ENCODE data around the gene KCNAB1. TPM values are rescaled to one million over a fixed set of nuclear protein-coding genes. Genes with fewer than 3 reads are reported as not detected.

Gene KCNAB1
- total RNA-seq, 2 experiments from 2014 or later: not detected

- H4K20me1 ChIP-seq (ENCODE audit: insufficient read depth, low read length): no peaks in the 10 kb centered on the region
- H3K4me3 ChIP-seq (ENCODE audit: low read depth, low read length, poor library complexity, severe bottlenecking): no peak overlapping the region
- no peak for DNase-seq (ENCODE audit: low spot score)
- ChIA-PET POLR2A (interaction anchor here (1.3 kb wide), 1 partner anchor 12 kb away, joined by 4 read pairs; no protein-coding TSS in a partner anchor), CTCF (ENCODE audit: unreplicated experiment) (no interaction called here)
- BruUV-seq (replicated peaks): no TSS peak
- no peaks in the 10 kb centered on the region for H3K9me3 ChIP-seq (ENCODE audit: low read length)
- H3K4me1 ChIP-seq (ENCODE audit: insufficient read depth, low read length, poor library complexity, severe bottlenecking): no peaks in the 10 kb centered on the region
- TF ChIP-seq CTCF (conservative IDR thresholded peaks at IDR 0.05; ENCODE audit: low read length): no peak
- TF ChIP-seq EZH2phosphoT487 (IDR thresholded peaks at IDR 0.05; ENCODE audit: borderline replicate concordance, low read depth, low read length): no peak
- H3K4me2 ChIP-seq (ENCODE audit: low read length): no peak overlapping the region
- no peaks in the 10 kb centered on the region for H3K79me2 ChIP-seq (ENCODE audit: insufficient read depth, low read depth, low read length)
- no peak overlapping the region for H2AFZ ChIP-seq (ENCODE audit: low read length)
- H3K9me2 ChIP-seq (ENCODE audit: insufficient read depth, low read length): no peaks in the 10 kb centered on the region
- no peaks in the 10 kb centered on the region for H3K36me3 ChIP-seq (ENCODE audit: insufficient read depth, low read length)
- intact Hi-C loops (cut with micrococcal nuclease; ENCODE audit: unreplicated experiment): no loop called here
- H3K27ac ChIP-seq (ENCODE audit: low read depth, low read length, poor library complexity, severe bottlenecking): no peak overlapping the region
Measured at GRCh38 chr3:156416846-156417558, 296.6 kb downstream of the KCNAB1 start.

GRCh38 chr3:156417559-156418132 is 297.3 kb downstream of the KCNAB1 start:
- H3K4me3 ChIP-seq (ENCODE audit: low read depth, low read length, poor library complexity, severe bottlenecking): no peak overlapping the region
- POLR2A ChIA-PET: interaction anchor here (1.3 kb wide), 1 partner anchor 13 kb away, joined by 4 read pairs; no protein-coding TSS in a partner anchor
- TF ChIP-seq EZH2phosphoT487 (IDR thresholded peaks at IDR 0.05; ENCODE audit: borderline replicate concordance, low read depth, low read length) (no peak), CTCF (conservative IDR thresholded peaks at IDR 0.05; ENCODE audit: low read length) (no peak)
- no peaks in the 10 kb centered on the region for H4K20me1 ChIP-seq (ENCODE audit: insufficient read depth, low read length)
- H3K36me3 ChIP-seq (ENCODE audit: insufficient read depth, low read length): no peaks in the 10 kb centered on the region
- no peaks in the 10 kb centered on the region for H3K79me2 ChIP-seq (ENCODE audit: insufficient read depth, low read depth, low read length)
- intact Hi-C loops (cut with micrococcal nuclease; ENCODE audit: unreplicated experiment): no loop called here
- no peak overlapping the region for H3K4me2 ChIP-seq (ENCODE audit: low read length)
- no peak overlapping the region for H3K27ac ChIP-seq (ENCODE audit: low read depth, low read length, poor library complexity, severe bottlenecking)
- H2AFZ ChIP-seq (ENCODE audit: low read length): no peak overlapping the region
- no peaks in the 10 kb centered on the region for H3K9me3 ChIP-seq (ENCODE audit: low read length)
- BruUV-seq (replicated peaks): no TSS peak
- DNase-seq (ENCODE audit: low spot score): no peak
- H3K9me2 ChIP-seq (ENCODE audit: insufficient read depth, low read length): no peaks in the 10 kb centered on the region
- H3K4me1 ChIP-seq (ENCODE audit: insufficient read depth, low read length, poor library complexity, severe bottlenecking): no peaks in the 10 kb centered on the region
- CTCF ChIA-PET (ENCODE audit: unreplicated experiment): no interaction called here

GRCh38 chr3:156418428-156418827 is 298.1 kb downstream of the KCNAB1 start:
- Histone ChIP-seq H3K79me2 (ENCODE audit: insufficient read depth, low read depth, low read length) (no peaks in the 10 kb centered on the region), H2AFZ (ENCODE audit: low read length) (no peak overlapping the region), H3K4me2 (ENCODE audit: low read length) (no peak overlapping the region), H3K4me3 (ENCODE audit: low read depth, low read length, poor library complexity, severe bottlenecking) (no peak overlapping the region), H3K9me3 (ENCODE audit: low read length) (no peaks in the 10 kb centered on the region), H3K9me2 (ENCODE audit: insufficient read depth, low read length) (no peaks in the 10 kb centered on the region), H4K20me1 (ENCODE audit: insufficient read depth, low read length) (no peaks in the 10 kb centered on the region), H3K36me3 (ENCODE audit: insufficient read depth, low read length) (no peaks in the 10 kb centered on the region), H3K27ac (ENCODE audit: low read depth, low read length, poor library complexity, severe bottlenecking) (no peak overlapping the region), H3K4me1 (ENCODE audit: insufficient read depth, low read length, poor library complexity, severe bottlenecking) (no peaks in the 10 kb centered on the region)
- no peak for DNase-seq (ENCODE audit: low spot score)
- CTCF ChIA-PET (ENCODE audit: unreplicated experiment): no interaction called here
- no TSS peak for BruUV-seq (replicated peaks)
- intact Hi-C loops (cut with micrococcal nuclease; ENCODE audit: unreplicated experiment): no loop called here
- POLR2A ChIA-PET: no interaction called here
- TF ChIP-seq CTCF (conservative IDR thresholded peaks at IDR 0.05; ENCODE audit: low read length): no peak
- no peak for TF ChIP-seq EZH2phosphoT487 (IDR thresholded peaks at IDR 0.05; ENCODE audit: borderline replicate concordance, low read depth, low read length)

Data from OCI-LY7 (cell line).